H9 (cell line): Measurements from ENCODE around the gene ITPK1. TPM values are rescaled to one million over a fixed set of nuclear protein-coding genes. Genes with fewer than 3 reads are reported as not detected.

Source experiments
- DNase-seq: peaks from one replicate; pipeline ENCODE4 v3.0.0-alpha.2; 2017
- H2AFZ ChIP-seq: one replicate; pipeline ENCODE4 v1.6.1; 2013; ENCODE audit warnings: mild to moderate bottlenecking, low read length, control low read depth, moderate library complexity
- H2AK5ac ChIP-seq: 2 replicates; pipeline ENCODE4 v1.6.1; 2013; ENCODE audit warnings: low read length, control low read depth, mixed read lengths; ENCODE audit not compliant: insufficient read length
- H2BK120ac ChIP-seq: one replicate; pipeline ENCODE4 v1.6.1; 2013; ENCODE audit warnings: low read depth, mild to moderate bottlenecking, low read length, control low read depth, inconsistent platforms; ENCODE audit not compliant: poor library complexity, severe bottlenecking
- H2BK12ac ChIP-seq: 2 replicates; pipeline ENCODE4 v1.6.1; 2013; ENCODE audit warnings: low read length, control low read depth, mixed read lengths, low read depth; ENCODE audit not compliant: insufficient read length
- H2BK15ac ChIP-seq: 2 replicates; pipeline ENCODE4 v1.6.1; 2013; ENCODE audit warnings: low read depth, low read length, control low read depth
- H2BK20ac ChIP-seq: one replicate; pipeline ENCODE4 v1.6.1; 2013; ENCODE audit warnings: low read depth, mild to moderate bottlenecking, low read length, control low read depth, inconsistent platforms; ENCODE audit not compliant: poor library complexity, severe bottlenecking
- H2BK5ac ChIP-seq: 2 replicates; pipeline ENCODE4 v1.6.1; 2013; ENCODE audit warnings: low read length, control low read depth, mixed read lengths; ENCODE audit not compliant: insufficient read length
- H3K14ac ChIP-seq: 2 replicates; pipeline ENCODE4 v1.6.1; 2013; ENCODE audit warnings: low read length, control low read depth; ENCODE audit not compliant: insufficient read depth
- H3K18ac ChIP-seq: 2 replicates; pipeline ENCODE4 v1.6.1; 2013; ENCODE audit warnings: low read depth, mild to moderate bottlenecking, mixed read lengths, low read length, control low read depth; ENCODE audit not compliant: insufficient read length
- H3K23ac ChIP-seq: 2 replicates; pipeline ENCODE4 v1.6.1; 2013; ENCODE audit warnings: low read length, control low read depth, mixed read lengths, low read depth; ENCODE audit not compliant: insufficient read length
- H3K23me2 ChIP-seq: 2 replicates; pipeline ENCODE4 v1.6.1; 2013; ENCODE audit warnings: low read depth, mild to moderate bottlenecking, mixed read lengths, low read length, control low read depth; ENCODE audit not compliant: insufficient read length, poor library complexity, severe bottlenecking
- H3K27ac ChIP-seq: 2 replicates; pipeline ENCODE4 v1.5.1; 2013; ENCODE audit warnings: low read length, control low read depth, mixed read lengths, low read depth; ENCODE audit not compliant: insufficient read length
- H3K27me3 ChIP-seq: 2 replicates; pipeline ENCODE4 v1.6.1; 2013; ENCODE audit warnings: low read length, control low read depth, inconsistent platforms; ENCODE audit not compliant: insufficient read depth
- H3K4ac ChIP-seq: 2 replicates; pipeline ENCODE4 v1.6.1; 2013; ENCODE audit warnings: low read depth, mild to moderate bottlenecking, control low read depth, inconsistent platforms, low read length, moderate library complexity
- H3K4me1 ChIP-seq: 2 replicates; pipeline ENCODE4 v1.6.1; 2013; ENCODE audit warnings: low read length, control low read depth, inconsistent platforms; ENCODE audit not compliant: insufficient read depth
- H3K4me2 ChIP-seq: 2 replicates; pipeline ENCODE4 v1.6.1; 2013; ENCODE audit warnings: low read length, control low read depth, mixed read lengths; ENCODE audit not compliant: insufficient read length, insufficient read depth
- H3K56ac ChIP-seq: 2 replicates; pipeline ENCODE4 v1.6.1; 2013; ENCODE audit warnings: low read depth, mild to moderate bottlenecking, mixed read lengths, low read length, control low read depth; ENCODE audit not compliant: insufficient read length
- H3K79me1 ChIP-seq: 2 replicates; pipeline ENCODE4 v1.6.1; 2013; ENCODE audit warnings: low read depth, mild to moderate bottlenecking, moderate library complexity, low read length, control low read depth, inconsistent platforms; ENCODE audit not compliant: insufficient read depth, poor library complexity, severe bottlenecking
- H3K79me2 ChIP-seq: 2 replicates; pipeline ENCODE4 v1.6.1; 2013; ENCODE audit warnings: low read length, control low read depth, inconsistent platforms; ENCODE audit not compliant: insufficient read depth
- H3K9ac ChIP-seq: 2 replicates; pipeline ENCODE4 v1.6.1; 2013; ENCODE audit warnings: low read length, control low read depth, mixed read lengths; ENCODE audit not compliant: insufficient read length; ENCODE audit errors: extremely low read depth
- H3K9me3 ChIP-seq: one replicate; pipeline ENCODE4 v1.6.1; 2013; ENCODE audit warnings: low read depth, low read length, inconsistent platforms; ENCODE audit not compliant: control insufficient read depth
- H3T11ph ChIP-seq: one replicate; pipeline ENCODE4 v1.6.1; 2013; ENCODE audit warnings: mild to moderate bottlenecking, low read length, control low read depth, inconsistent platforms
- H4K20me1 ChIP-seq: one replicate; pipeline ENCODE4 v1.6.1; 2013; ENCODE audit not compliant: control insufficient read depth, insufficient read length, insufficient read depth
- H4K5ac ChIP-seq: 2 replicates; pipeline ENCODE4 v1.6.1; 2013; ENCODE audit warnings: low read depth, mild to moderate bottlenecking, mixed read lengths, low read length, control low read depth; ENCODE audit not compliant: insufficient read length
- H4K8ac ChIP-seq: replicated peaks from 2 replicates; pipeline ENCODE4 v1.6.1; 2013; ENCODE audit warnings: low read length, control low read depth, mixed read lengths, low read depth; ENCODE audit not compliant: insufficient read length
- H4K91ac ChIP-seq: 2 replicates; pipeline ENCODE4 v1.6.1; 2013; ENCODE audit warnings: low read depth, mild to moderate bottlenecking, moderate library complexity, mixed read lengths, low read length, control low read depth; ENCODE audit not compliant: insufficient read length
- H3K27ac Mint-ChIP-seq, 3 experiments: 2 replicates in 2 of 3; 3 replicates in 1 of 3; pipeline ENCODE4 v1.8.0; 2020 to 2021; ENCODE audit warnings: mixed read lengths in 3 of 3, mild to moderate bottlenecking in 1 of 3, moderate library complexity in 1 of 3
- H3K27me3 Mint-ChIP-seq: 2 replicates; pipeline ENCODE4 v1.8.0; 2021; ENCODE audit warnings: low read depth, mild to moderate bottlenecking, moderate library complexity, mixed read lengths
- H3K36me3 Mint-ChIP-seq, 3 experiments: 2 replicates in 2 of 3; 3 replicates in 1 of 3; pipeline ENCODE4 v1.8.0; 2020 to 2021; ENCODE audit warnings: low read depth in 3 of 3, mixed read lengths in 3 of 3; ENCODE audit not compliant: insufficient read depth in 1 of 3
- H3K4me1 Mint-ChIP-seq, 2 experiments: 2 replicates each; pipeline ENCODE4 v1.8.0; 2020; ENCODE audit warnings: mixed read lengths in 2 of 2
- H3K4me3 Mint-ChIP-seq, 2 experiments: 2 replicates in 1 of 2; 3 replicates in 1 of 2; pipeline ENCODE4 v1.8.0; 2020 to 2021; ENCODE audit warnings: mild to moderate bottlenecking in 2 of 2, mixed read lengths in 2 of 2, moderate library complexity in 1 of 2
- H3K9me3 Mint-ChIP-seq, 2 experiments: 2 replicates in 1 of 2; 3 replicates in 1 of 2; pipeline ENCODE4 v1.8.0; 2020; ENCODE audit warnings: mild to moderate bottlenecking in 2 of 2, mixed read lengths in 2 of 2, moderate library complexity in 1 of 2
- CTCF ChIP-seq: fragments of 200-600 bp; sonication (generic); conservative IDR thresholded peaks from 3 replicates; pipeline ENCODE4 v1.8.0; 2021; ENCODE audit warnings: antibody characterized with exemption, mild to moderate bottlenecking
- WGBS: extraction: QIAGEN DNeasy Blood & Tissue Kit; methylation state at CpG from one replicate; pipeline ENCODE4 v1.1.7; 2013; ENCODE audit warnings: missing lambda C conversion rate, low lambda C conversion rate, mixed read lengths; ENCODE audit not compliant: insufficient read length; ENCODE audit errors: extremely low coverage; 5-methylcytosine and 5-hydroxymethylcytosine counted together
- total RNA-seq: library from RNA; stranded (reverse); gene quantifications from 2 replicates; pipeline ENCODE4 v1.2.1, GENCODE V29; 2021

The ITPK1 gene
- total RNA-seq, 1 experiment from 2014 or later, result 92.7 TPM

- H3K56ac ChIP-seq, result no peak overlapping the region
- H3K9ac ChIP-seq, result no peak overlapping the region
- no peak overlapping the region for H3T11ph ChIP-seq
- H4K8ac ChIP-seq, result no peak overlapping the region
- no peaks in the 10 kb centered on the region for H3K27me3 ChIP-seq
- no peak overlapping the region for H2BK12ac ChIP-seq
- no peak overlapping the region for H2BK5ac ChIP-seq
- Mint-ChIP-seq H3K4me3 (no peak overlapping the region), H3K27ac (no peak overlapping the region), H3K9me3 (no peaks in the 10 kb centered on the region), H3K27me3 (no peaks in the 10 kb centered on the region; the same call in 1 of the 2 replicates), H3K36me3 (peaks cover 2 to 9% (median 9%) of the 10 kb centered on the region in 3 experiments; a peak in 6 of 7 replicates), H3K4me1 (peaks cover 18 to 22% of the 10 kb centered on the region in 2 experiments)
- H3K9me3 ChIP-seq, result no peaks in the 10 kb centered on the region
- no peak overlapping the region for H3K4ac ChIP-seq
- DNase-seq, result no peak
- no peak overlapping the region for H2BK15ac ChIP-seq
- no peak overlapping the region for H3K18ac ChIP-seq
- H3K27ac ChIP-seq, result no peak overlapping the region
- no CpG with 5 or more reads among the region's 13 CpGs for WGBS
- H3K79me2 ChIP-seq, result no peaks in the 10 kb centered on the region
- H3K14ac ChIP-seq, result no peak overlapping the region
- H3K23ac ChIP-seq, result no peak overlapping the region
- TF ChIP-seq CTCF, result no peak
- no peak overlapping the region for H4K5ac ChIP-seq
- H4K20me1 ChIP-seq, result no peaks in the 10 kb centered on the region
- no peaks in the 10 kb centered on the region for H3K4me1 ChIP-seq
- no peaks in the 10 kb centered on the region for H3K79me1 ChIP-seq
- H3K23me2 ChIP-seq, result no peaks in the 10 kb centered on the region
- H4K91ac ChIP-seq, result no peak overlapping the region
- no peak overlapping the region for H2AFZ ChIP-seq
- no peak overlapping the region for H3K4me2 ChIP-seq
- H2BK20ac ChIP-seq, result no peak overlapping the region
- no peak overlapping the region for H2AK5ac ChIP-seq
- H2BK120ac ChIP-seq, result no peak overlapping the region
Observed at GRCh38 chr14:93010522-93011140, 105.1 kb downstream of the ITPK1 start.
